NB4 (cell line): ENCODE data around the gene STT3B.

Experiments used
- MYC ChIP-seq: IDR thresholded peaks from 2 replicates; pipeline ENCODE4 v1.6.1; 2011; ENCODE audit warnings: low read depth, low read length
- POLR2A ChIP-seq: IDR thresholded peaks from 2 replicates; pipeline ENCODE4 v1.6.1; 2011; ENCODE audit warnings: mild to moderate bottlenecking; ENCODE audit not compliant: insufficient read length; ENCODE audit errors: extremely low read depth
- TF ChIP-seq, protein P1 (sequence below): IDR thresholded peaks from one replicate; pipeline ENCODE4 v1.5.1; 2012; ENCODE audit warnings: low read depth, low read length

DNA sequence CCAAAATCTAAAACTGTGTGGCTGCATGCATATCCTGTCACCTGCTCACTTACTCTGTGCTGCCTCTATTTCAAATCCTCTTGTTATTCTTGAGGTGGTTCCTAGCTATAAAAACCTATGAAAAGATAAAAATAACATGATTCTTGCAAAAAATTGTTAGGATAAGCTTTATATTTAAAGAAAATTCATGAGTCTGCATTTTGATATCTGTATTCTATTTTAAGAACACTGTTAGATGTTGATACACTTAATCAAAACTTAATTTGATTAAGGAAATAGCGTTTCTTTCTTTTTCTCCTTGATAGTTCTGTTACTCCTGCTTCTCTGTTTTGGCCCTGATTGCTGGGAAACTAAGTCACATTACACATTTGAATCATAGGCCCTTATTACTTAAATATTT, 22.5 kb downstream of the STT3B start:
- TF ChIP-seq, protein P1, sequence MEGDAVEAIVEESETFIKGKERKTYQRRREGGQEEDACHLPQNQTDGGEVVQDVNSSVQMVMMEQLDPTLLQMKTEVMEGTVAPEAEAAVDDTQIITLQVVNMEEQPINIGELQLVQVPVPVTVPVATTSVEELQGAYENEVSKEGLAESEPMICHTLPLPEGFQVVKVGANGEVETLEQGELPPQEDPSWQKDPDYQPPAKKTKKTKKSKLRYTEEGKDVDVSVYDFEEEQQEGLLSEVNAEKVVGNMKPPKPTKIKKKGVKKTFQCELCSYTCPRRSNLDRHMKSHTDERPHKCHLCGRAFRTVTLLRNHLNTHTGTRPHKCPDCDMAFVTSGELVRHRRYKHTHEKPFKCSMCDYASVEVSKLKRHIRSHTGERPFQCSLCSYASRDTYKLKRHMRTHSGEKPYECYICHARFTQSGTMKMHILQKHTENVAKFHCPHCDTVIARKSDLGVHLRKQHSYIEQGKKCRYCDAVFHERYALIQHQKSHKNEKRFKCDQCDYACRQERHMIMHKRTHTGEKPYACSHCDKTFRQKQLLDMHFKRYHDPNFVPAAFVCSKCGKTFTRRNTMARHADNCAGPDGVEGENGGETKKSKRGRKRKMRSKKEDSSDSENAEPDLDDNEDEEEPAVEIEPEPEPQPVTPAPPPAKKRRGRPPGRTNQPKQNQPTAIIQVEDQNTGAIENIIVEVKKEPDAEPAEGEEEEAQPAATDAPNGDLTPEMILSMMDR = no peak
- TF ChIP-seq POLR2A (no peak), MYC (no peak)
